NCI-H1417 (cell line): Measurements from ENCODE around the gene TMED1.

Source experiments
- DNase-seq, 3 experiments: peaks; one replicate each; lab custom pipeline; 2025; lab: John Stamatoyannopoulos, UW

Gene TMED1

DNA sequence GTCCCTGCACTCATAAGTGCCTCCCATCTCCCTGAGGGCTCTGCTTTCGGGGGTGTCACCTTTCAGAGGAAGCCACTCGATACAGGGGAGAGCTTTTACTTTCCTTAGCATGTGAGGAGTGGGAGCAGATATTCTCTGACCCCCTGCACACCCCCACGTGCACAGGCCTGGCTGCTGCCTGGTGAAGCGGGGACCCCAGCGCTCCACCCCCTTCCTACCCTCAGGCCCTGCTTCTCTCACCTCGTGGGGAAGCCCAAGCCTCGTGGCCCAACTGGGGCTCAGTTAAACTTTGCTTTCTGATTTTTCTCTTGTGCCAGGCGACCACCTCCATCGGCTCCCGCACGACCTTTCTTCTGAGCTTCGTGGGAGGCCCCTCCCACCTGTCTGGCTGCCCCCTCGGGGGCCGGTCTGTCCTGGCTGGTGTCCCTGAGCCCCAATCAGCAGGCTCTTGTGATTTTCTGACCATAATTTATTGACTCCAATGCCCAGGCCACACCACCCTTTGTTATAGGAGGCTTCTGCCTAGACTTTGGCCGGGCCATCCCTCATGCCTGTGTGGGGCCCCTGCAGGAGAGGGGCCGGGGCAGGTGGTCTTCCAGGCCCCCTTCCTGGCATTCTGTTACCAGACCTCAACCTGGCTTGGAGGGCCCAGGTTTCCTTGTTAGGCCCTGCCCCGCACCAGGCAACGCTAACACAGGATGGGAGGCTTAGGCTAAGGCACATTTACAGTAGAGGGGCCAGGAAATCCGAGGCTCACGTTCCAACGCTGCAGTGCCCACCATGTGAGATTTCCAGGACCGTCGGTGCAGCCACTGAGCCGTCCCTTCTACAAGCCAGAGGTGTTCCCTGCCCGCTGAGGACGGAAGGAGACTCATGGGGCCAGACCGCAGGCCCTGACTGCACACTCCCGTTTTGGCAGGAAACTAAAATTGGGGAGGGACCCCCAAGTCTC lies 3.7 kb downstream of the TMED1 start:
- no peak for DNase-seq

GRCh38 chr19:10830931-10831779 lies 4.9 kb downstream of the TMED1 start:
- no peak for DNase-seq

DNA sequence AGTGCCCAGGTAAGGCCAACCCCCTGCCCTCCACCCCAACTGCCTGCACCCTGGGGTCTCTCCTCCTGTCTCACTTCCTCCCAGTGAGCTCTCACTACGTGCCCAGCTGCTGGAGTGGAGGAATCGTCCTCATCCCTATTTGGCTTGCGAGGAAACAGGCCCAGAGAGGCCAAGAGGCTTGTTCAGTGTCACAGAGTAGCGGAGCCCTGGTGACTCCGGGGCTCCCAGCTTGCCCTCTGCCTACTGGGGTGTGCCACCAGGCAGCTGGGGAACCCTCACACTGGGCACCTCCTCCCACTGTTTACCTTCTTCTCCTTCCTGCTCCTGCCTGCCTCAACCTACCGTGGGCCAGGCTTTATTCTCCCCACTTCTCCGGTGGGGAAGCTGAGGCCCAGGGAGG lies 5.6 kb downstream of the TMED1 start:
- no peak for DNase-seq

- DNase-seq = no peak
Observed at GRCh38 chr19:10829967-10830366, 6.0 kb downstream of the TMED1 start.

- DNase-seq = no peak
Observed at GRCh38 chr19:10828981-10829821, 6.8 kb downstream of the TMED1 start.

DNA sequence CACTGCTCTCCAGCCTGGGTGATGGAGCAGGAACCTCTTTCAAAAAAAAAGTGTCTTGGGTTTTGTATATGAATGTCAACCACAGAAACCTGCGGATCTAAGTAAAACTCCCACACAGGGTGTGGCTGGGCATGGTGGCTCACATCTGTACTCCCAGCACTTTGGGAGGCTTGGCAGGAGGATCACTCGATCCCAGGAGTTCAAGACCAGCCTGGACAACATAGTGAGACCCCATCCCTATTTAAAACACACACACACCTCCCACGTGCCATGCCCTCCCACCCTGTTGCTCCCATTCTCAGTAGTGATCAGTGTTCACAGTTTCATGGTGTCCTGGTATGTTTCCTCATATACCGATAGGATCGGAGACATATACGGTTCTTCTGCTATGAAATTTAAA lies 9.2 kb downstream of the TMED1 start:
- DNase-seq = no peak

GRCh38 chr19:10826231-10826630 lies 9.8 kb downstream of the TMED1 start:
- DNase-seq = no peak

- DNase-seq = no peak
Observed at GRCh38 chr19:10823690-10824089, 12.3 kb downstream of the TMED1 start.

DNA sequence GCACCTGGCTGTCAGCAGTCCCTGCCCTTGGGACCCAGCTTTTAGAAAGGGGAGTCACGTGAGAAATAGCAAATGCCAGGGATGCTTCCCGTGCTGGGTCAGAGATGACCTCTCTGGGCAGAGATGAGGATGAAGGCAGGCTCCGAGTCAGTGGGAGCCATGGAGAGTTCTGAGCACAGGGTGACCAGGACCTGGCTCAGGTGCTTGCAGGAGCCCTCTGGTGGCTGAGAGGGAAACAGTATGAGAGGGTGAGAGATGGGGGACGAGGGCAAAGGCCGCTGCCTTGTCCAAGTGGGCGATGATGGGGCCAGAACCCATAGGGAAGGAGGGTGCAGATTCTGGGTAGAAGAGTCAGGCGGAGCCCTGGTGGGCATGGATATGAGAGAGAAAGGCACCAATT lies 15.8 kb downstream of the TMED1 start:
- no peak for DNase-seq

DNA sequence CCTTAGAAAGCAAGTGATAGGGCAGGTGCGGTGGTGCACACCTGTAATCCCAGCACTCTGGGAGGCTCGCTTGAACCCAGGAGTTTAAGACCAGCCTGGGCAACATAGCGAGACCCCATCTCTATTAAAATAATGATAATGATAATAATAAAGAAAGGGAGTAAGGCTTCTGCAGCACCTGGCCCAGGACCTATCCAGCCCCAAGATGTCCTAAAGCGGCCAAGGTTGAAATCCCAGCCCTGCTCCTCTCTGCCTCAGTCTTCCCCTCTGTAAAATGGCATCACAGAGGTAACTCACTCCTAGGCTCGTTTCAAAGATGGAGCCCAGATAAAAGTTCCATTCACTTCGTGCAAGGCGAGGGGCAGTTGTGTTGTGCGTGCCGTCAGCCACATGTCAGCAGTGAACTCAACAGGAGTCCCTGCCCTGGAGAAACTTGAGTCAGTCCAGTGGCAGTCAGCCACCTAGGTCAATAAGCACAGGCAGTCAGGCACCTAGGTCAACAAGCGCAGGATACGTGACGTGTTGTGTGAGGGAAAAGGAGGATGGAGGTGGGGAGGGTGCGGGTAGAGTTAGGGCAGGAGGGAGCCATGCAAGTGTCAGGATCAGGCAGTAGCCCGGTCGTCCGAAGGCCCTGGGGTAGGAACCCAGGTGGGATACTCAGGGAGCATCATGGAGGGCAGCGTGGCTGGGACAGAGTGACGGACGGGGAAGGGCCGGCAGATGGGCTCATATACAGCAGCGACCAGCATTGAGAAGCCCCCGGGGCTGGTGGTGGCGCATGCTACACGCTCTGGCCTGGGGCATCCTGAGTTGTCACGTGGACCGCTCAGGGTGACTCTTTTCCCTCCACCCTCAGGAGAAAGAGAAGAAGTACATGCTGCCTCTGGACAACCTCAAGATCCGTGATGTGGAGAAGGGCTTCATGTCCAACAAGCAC lies 16.6 kb downstream of the TMED1 start:
- DNase-seq = no peak

DNA sequence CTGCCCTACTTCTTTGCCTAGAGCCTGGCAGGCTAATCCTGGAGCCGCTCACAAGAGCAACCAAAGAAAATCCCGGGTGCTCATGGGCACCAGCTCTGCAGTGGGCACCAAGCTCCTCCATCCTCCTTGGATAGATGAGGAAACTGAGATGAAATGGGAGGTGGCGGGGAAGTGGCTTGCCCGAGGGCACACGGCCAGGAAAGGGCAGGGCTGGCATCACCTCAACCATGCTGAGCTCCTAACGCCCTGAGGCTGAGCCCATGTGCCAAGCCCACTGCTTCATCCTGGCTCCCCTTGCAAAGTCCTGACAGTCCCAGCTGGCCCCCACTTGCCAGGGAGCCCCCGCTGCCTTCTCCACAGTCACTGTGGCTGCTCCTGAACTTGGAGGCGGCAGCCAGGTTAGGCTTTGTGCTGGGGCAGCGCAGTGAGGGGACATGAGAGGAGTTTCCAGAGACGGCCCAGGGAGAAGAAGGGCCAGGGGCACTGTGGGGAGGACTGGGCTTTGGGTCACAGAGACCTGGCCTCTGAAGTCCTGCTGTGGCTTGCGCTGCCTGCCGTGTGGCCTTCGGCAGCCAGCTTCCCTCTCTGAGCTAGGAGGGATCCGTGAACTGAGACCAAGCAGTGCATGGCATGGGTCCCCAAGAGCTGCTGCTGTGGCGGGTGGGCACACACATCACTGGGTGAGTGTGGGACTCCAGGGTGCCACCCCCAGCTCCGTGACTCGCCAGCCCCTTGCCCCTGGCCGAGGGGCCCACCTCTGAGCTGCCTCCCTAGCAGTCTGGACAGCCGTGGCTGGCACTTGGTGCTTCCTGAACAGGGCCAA lies 17.5 kb downstream of the TMED1 start:
- no peak for DNase-seq

DNA sequence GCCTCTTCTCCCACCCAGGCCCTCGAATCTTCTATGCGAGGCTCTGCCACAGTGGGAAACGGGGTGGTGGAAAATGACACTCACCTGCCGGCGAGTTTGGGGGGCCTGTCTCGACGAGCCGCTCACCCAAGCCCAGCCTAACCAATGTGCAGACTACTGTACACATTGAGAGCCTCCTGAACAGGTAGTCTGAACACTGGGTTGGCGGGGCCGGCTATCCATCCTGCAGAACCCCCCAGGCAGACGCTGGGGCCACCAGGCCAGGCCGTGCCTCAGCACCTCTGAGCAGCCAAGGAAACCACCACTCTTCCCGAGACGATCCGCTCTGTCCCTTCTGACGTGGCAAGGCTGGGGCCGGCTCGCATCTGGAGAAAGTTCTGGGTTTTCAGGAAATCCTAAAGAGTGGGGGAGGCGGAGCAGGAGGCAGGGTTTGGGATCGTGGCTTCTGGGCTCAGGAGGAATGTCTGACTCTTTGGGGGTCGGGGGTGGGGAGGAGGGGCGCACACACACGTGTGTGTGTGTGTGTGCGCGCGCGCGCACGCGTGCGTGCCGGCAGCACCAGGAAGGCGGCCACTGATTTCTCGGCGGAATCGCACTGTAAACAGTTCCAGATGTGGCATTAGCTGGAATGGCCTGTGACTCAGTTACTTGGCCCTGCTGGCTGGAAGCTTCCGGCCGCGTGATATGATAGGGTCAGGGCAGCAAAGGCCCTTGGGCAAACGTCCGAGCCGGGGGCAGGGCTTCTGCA lies 18.5 kb downstream of the TMED1 start:
- no peak for DNase-seq

DNA sequence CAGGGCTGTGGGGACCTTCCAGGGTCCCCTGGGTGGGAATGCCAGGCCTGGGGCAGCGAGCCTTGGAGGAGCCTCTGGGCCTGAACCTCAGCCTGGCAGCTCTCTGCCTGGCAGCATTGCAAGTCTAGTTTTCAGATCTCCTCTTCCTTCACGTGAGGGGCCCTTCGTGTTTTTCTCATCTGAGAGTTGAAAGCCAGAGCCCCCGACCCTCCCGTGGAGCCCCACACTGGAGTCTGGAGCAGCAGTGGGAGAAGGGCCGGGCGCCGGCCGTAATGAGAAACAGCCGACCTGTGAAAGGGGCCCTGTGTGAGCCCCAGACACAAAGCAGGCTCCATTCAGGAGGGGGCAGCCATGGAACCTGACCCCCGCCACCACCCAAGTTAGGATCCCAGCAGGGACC lies 19.3 kb downstream of the TMED1 start:
- DNase-seq = no peak

DNA sequence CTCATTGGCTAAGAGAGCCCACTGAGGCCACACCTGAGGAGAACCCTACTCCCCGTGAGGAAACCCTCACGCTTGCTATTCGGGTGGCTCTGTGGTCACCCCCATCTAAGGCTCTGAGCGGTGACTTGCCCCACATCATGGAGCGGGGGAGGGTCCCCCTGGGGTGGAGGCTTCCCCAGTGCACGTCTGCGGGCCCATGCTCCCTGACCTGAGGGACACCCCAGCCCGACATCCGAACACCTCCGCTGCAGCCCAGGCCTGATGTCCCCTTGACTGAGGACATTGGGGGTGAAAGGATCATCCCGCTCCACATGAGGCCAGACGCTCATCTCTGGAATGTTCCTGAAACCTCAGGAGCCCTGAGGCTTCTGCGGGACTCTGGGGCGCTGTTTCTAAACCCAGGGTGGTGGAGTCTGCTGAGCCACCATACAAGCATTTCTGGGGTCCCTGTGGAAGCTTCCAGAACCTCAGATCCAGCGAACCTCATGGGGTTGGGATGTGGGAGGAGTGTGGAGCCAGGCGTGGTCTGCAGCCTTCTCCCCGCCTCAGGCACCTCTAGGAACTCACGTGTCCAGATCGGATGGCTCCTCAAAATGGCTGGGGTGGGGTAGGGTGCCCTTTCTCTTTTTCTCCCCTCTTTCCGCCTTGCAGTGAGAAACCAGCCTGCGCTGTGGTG lies 19.9 kb downstream of the TMED1 start:
- DNase-seq = no peak

DNA sequence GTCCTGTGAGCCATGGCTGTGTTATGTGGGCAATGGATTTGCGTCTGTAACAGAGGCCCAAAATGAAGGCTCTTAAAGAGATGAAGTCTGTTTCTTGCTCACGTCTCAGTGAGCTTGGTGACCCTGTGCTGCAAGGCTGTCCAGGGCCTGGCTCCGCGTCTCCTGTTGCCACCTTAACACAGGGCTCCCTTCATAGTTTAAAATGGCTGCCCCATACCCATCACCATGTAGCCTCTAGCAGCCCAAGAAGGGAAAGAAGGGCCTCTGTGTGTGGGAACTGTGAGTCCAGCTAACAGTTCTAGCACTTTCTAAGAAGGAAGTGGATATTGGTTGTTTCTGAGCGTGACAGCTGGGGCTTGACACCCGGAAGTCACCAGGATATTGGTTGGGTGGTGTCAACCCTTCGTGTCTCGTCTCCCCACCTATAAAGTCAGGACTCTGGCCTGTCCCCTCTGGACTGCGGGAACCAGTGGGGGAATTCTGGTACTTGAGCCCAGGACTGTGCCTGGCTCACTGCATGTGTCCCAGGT lies 20.9 kb downstream of the TMED1 start:
- no peak for DNase-seq

GRCh38 chr19:10812902-10813404 lies 23.1 kb downstream of the TMED1 start:
- DNase-seq = no peak

DNA sequence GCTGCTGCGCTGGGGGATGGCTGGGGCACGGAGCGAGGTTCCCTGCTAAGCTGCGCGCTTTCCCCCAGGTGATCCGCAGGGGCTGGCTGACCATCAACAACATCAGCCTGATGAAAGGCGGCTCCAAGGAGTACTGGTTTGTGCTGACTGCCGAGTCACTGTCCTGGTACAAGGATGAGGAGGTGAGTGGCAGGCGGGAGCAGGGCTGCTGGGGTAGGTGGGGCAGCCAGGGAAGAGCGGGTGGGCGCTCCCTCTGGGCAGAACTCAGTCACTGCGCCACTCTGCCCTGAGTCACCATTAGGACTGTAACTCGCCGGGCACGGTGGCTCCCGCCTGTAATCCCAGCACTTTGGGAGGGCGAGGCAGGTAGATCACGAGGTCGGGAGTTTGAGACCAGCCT lies 23.8 kb downstream of the TMED1 start:
- no peak for DNase-seq

DNA sequence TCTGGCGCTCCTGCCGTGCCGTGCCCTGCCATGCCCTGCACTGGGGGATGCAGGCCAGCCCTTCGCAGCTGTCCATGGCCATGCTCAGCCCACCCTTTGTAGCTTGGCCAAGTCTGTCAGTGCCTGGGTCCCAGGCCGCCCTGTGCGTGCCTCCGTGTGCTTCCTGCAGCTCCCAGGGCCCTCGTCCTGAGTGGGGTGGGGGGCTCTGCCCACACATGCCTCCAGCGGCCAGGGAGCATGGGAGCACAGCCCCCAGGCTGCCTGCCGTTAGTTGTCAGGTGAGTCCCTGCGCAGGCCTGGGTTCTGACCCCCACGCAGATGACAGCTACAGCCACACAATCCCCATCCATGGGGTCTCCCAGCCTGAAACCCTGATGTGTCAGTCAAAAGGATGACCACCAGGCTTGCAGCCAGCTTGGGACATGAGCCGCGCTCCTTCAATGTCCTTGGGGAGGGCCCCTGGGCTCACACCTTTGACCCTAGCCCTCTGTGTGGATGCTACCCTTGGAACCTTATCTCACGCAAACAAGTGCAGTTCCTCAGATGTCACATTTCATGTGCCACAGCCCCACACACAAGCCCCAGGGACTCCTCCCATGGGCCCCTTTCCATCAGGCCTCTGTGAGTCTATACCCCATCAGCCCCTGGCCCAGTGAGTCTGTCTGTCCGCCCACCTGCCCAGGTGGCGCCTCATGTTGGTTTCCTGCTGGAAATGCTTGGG lies 24.5 kb downstream of the TMED1 start:
- DNase-seq = no peak
